ENCODE measurements around the gene CLEC16A.

The CLEC16A gene

DNA sequence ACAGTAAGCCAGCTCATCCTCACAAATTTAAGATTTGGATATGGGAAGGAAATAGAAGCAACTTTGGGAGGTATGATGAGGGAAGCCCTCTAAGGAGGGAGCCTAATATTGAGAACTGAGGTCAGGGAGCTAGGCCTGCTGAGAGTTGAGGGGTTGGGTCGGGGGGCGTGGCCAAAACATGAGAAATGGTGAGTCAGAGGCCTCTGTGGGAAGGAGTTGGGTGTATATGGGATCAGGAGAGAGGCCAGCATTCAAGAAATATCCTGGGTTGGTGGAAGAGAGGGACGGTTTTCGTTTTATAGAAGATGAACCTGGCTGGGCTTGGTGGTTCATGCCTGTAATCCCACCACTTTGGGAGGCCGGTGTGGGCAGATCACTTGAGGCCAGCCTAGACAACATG lies 48.4 kb downstream of the CLEC16A start:
- no peak for DNase-seq

DNA sequence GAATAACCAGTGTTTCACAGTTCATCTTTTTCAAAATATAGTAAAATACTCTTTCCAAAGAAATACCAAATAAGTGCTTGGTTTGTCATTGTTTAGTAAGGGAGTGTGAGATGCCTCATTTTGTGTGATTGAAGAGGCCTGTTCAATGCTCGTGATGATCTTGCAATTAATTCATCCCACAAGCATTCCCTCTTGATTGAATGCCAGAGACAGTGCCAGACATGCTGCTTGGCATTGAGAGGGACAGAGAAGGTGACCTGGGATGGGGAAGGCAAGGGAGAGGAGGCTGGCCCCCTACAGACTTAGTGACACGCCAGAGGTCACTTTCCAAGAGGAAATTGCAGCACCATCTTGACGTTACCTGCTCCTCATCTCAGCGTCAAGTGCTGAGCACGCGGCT lies 49.3 kb downstream of the CLEC16A start:
- DNase-seq: no peak

DNA sequence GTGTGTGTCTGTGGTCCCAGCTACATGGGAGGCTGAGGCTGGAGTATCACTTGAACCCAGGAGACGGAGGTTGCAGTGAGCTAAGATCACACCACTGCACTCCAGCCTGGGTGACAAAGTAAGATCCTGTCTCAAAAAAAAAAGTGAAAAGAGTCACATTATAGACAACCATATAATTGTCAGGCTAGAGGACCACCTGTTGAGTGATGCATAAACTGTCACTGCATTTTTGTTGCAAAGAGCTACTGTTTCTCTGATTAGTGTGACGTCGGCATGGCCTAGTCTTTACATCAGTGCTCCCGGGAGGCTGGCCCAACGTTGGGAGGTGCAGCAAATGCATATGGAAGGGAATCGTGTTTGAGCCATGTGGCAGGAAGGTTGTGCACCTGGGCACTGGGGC lies 50.2 kb downstream of the CLEC16A start:
- no peak for DNase-seq

DNA sequence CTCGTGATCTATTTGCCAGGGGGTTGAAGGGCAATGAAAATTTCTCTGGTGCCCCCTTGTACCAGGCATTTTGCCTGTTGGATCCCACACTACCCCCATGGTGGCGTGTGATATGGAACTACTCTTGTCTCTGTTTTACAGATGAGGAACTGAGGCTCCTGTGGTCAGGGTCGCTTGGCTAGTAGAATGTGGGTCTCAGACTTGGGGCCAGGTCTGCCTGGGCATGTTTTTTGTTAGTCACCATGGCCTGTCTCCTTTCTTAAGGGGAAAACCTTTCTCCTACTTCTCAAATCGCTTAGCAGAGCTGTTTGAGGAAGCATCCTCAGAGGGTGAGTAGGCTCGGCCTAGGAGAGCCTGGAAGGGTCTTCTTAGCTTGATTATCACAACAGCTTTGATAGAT lies 51.2 kb downstream of the CLEC16A start:
- no peak for DNase-seq

DNA sequence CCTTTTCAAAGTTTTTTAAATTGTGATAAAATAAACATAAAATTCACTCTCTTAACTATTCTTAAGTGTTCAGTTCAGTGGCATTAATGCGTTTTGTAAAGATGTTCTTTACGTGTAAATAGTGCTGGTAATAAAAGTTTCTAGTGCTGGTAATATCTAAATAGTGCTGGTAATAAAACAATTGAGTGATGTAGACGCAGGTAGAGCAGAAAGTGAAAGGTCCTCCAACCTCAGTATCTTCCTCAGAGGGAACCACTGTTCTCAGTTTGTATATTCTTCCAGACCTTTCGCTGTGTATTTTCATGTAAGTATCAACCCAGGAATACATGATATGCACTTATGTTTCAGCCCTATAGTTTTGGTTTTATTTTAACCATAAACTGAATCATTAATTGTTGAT lies 53.1 kb downstream of the CLEC16A start:
- no peak for DNase-seq

DNA sequence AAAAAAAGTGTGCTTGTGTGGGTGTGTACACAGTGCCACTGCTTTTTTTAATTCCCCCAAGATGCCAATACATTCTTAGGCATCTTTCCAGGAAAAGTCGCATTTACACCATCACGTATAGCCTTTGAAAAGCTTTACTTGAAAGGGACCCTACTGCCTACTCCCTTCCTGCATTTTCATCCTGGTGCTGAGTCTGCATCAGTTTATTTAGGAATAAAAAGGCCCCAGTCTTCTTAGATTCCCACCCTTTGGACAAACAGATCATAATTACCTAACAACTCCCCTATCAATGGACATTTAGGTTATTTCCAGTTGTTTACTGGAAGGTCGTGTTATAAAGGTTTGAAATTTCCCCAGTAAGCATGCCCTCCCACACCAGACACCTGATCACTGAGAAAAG lies 54.9 kb downstream of the CLEC16A start:
- DNase-seq: no peak

DNA sequence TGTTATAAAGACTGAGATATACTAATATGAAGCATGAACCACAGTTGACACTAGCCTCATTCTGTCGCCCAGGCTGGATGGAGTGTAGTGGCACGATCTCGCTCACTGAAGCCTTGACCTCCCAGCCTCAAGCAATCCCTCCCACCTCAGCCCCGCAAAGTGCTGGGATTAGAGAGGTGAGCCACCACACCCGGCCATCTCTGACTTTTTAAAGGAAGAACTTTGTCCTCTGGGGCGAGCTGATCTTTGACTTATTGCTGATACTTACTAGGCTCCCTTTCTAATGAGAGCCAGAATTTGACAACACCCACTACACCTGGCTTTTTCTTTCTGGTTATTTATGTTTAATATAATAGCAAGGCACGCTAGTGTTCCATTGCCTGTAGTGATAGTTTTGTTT lies 57.2 kb downstream of the CLEC16A start:
- no peak for DNase-seq

DNA sequence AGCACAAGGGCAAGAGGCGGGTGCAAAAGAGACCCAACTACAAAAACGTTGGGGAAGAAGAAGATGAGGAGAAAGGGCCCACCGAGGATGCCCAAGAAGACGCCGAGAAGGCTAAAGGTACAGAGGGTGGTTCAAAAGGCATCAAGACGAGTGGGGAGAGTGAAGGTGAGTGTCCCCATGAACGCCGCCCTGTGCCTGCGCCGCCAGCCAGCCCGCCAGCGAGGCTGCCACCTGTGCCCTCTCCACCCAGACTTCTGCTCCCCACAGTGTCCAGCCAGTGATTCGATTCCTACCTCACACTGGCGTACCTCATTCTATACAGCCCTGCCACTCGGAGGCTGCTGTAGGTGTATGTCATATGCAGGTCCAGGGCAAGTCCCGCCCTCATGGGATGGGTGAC lies 58.8 kb downstream of the CLEC16A start:
- DNase-seq: no peak

DNA sequence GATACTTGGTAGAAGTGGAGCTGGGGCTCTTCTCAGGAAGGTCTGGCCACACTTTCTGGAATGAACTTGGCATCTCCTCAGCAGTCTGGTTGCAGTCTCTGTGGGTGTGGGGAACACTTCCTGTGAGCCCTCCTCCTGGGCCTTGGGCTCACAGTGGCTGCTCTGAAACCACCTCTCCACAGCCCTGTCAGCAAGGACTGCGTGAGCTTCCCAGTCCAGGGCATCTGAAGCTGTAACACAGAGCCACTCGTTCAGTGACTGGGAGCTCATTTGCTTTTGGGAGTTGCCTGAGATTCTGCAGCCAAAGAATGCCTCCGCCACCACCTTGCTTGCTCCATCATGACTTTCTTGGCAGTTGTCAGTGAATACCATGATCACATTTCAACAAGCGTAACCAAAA lies 60.0 kb downstream of the CLEC16A start:
- no peak for DNase-seq

DNA sequence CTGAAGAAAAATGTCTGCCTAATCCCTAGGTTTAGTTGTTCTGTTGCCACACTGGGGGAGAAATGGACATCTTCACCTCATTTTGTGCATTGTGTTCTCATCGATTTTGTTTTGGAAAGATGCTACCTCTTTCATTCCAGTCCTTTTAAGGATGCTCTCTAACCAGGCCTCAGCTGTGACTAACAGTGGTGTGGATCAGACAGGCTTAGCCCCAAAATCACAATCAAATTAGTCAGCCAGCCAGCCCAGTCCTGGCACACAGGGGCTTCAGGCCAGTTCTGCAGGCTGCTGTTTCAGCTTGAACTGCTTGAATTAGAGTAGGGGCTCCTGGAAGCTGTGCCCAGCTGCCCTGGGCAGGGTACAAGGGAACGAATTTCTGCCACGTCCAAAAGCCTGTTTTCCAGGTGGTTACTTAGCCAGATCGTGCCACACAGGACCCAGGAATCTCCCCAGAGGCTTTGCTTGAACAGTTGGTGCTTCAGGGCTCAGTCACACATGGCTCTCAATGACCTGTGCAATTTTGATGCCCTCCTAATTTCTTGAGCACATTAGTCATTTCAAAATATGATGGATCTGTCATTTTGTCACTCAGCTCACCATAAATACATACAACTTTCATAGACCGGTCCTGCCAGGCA lies 60.7 kb downstream of the CLEC16A start:
- DNase-seq: no peak

DNA sequence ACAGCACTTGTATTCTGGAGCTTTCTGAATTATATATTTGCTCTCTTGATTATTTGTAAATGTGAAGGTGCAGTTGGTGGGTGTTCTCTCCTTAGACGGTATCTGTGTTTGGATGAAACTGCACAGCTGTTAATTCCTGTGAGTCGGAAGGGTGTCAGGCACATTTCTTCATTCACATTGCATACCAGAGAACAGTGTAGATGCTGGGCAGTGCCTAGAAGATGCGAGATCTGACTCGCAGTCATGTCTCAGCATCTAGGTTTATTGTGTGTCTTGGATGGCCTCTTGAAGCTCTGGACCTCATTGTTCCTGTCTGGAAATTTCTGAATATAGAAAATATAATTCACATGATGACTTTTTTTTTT lies 61.2 kb downstream of the CLEC16A start:
- no peak for DNase-seq

DNA sequence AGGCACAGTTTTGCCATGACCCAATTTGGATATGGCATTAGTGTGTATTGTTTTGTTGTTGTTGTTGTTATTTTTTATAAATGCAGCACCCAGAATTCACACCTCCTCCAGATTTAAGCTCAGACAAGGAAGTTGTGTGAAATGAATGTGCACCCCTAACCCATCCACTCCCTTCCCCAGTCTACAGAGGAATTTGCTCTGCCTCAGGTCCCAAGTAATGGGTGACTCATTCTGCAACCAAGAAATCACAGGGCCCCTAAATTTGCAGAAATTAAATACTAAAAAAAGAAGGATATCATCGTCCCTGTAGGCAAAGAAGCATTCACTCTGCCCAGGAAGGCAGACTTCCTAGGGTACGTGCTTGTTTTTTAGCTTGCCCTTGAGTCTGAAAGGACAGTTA lies 62.3 kb downstream of the CLEC16A start:
- DNase-seq: no peak

DNA sequence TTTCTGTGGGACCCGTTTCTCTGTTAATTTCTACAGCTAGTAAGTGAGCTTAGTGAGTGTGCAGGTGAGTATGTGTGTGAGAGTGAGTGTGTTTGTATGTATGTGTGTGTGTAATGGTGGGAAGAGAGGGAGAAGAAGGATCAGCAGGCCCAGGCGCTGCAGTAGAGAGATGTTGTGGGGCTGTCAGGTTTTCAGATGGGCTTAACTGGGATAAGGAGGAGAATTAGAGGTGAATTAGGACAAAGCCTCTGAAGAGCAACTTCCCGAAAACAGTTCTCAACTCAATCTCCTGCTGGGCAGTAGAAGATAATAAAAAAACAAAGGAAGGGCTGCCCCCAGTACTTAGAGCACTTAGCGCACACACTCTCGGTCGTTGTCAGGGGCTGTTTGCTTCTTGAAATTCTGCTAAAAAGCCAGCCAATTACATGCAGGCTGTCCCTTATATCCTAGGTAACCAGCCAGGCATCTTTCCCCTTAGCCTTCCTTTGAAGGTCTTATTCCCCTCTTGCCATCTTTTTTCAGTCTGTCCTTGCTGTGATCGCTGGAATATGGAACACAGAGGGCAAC lies 63.4 kb downstream of the CLEC16A start:
- DNase-seq: no peak

DNA sequence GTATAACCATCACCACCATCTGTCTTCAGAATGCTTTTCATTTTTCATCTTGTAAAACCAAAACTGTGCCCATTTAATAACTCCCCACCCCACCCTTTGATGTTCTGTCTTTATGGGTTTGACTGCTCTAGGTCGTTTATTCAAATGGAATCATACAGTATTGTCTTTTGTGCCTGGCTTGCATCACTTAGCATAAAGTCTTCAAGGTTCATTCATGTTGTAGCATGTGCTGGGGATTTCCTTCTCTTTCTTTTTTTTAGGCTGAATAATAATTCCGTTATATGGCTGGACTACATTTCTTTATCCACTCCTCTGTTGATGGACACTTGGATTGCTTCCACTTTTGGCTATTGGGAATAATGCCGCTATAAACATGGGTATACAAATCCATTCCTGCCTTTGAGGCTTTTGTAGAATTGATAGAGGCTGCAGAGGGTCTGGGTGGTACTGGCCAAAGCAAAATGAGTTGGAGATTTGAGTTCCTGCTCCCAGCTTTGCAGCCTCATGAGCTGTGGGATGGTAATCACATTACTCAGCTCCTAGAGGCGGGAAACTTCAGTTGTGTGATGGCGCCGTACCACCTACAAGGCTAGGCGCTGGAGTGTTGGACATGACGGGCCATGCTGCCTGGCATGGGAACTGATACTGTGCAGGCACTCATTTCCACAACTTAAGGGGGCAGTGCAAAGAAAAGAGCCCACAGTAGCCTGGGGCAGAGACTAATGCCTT lies 64.8 kb downstream of the CLEC16A start:
- no peak for DNase-seq

DNA sequence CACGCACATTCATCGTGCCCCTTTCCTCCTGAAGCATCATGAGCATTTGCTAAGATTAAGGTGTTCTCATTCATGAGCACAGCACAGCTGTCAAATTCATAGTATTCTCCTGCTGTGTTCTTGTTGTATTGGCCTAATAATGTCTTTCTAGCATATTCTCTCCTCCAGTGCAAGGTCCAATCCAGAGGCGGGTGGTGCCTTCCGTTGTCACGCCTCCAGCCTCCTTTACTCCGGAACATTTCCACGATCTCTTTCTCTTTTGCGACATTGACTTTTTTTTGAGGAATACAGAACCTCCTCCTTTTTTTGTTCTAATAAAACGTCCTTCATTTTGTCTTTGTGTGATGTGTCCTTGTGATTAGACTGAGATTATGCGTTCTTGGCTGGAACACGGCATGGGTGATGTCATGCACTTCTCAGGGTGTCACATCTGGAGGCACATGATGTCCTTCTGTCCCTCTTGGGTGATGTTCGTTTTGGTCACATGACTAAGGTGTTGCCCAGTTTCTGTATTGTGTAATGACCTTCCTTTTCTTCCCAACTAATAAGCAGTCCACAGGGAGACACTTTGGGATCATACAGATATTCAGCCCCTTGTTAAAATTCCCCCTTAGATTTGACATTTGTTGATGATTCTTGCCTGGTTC lies 66.3 kb downstream of the CLEC16A start:
- DNase-seq: no peak

DNA sequence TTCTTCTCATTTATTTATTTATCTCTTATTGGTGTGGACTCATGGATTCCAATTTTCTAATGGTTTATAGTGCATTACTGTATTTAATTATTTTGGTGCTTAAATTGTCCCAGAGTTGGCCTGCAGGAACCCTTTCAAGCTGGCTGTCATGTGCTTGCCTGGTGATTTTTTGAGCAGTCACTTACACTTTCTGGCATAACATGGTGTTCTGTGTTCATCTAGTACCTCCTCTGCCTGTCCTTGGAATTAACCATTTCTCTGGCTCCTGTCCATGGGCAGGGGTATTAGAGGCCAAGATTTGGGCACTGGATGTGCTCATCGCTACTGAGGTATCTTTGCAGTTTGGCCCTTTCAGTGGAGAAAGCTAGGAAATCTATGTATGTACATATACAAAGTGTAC lies 67.0 kb downstream of the CLEC16A start:
- no peak for DNase-seq

DNA sequence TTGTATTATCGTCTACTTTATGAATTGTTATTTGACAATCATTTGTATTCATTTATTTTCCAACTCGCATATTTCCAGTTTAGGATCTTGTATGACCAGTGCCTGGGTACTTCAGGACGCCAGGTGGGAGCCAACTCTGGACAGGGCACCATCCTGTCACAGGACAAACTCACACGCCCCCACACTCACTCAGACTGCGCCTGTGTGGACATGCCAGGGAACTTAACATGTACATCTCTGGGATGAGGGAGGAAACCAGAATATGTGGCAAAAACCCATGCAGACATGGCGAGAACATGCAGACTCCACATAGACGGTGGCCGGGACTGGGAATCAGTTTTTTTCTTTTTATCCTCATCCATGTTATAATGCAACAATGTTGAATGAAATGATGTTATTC lies 68.5 kb downstream of the CLEC16A start:
- DNase-seq: no peak

DNA sequence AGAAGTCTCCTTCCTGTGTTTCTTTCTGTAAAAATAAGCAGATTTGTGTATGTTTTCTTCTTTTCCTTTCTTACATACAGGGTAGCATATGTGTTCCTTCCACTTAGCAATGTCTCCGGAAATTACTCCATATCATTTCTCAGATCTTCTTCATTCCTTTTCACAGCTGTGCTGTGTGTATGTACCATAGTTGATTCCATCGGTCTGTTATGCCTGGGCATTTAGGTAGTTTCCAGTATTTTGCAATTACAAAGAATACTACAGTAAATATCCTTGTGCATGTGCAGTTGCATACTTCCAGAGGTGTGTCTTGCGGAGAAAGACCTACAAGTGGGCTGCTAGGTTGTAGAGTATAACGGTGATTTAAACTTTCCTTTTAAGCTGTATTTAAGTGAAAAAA lies 69.8 kb downstream of the CLEC16A start:
- DNase-seq: no peak

DNA sequence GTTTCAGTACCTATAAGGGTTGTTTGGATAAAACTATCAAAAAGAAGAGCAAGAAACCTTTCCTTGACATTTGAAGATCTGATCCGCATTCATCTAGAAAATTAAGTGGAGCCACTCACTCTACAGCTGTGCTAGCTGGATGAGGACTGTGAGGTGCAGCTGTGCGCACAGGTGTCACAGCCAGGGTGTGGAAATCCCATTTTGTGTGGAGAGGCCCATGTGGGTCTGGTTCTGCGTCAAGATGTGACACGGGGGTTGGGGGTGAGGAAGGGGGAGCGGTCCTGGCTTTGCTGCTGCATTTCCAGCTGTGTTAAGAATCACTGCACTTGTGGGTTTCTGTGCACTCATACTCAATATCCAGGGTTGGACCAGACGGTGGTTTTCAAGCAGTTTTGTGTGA lies 70.7 kb downstream of the CLEC16A start:
- no peak for DNase-seq

DNA sequence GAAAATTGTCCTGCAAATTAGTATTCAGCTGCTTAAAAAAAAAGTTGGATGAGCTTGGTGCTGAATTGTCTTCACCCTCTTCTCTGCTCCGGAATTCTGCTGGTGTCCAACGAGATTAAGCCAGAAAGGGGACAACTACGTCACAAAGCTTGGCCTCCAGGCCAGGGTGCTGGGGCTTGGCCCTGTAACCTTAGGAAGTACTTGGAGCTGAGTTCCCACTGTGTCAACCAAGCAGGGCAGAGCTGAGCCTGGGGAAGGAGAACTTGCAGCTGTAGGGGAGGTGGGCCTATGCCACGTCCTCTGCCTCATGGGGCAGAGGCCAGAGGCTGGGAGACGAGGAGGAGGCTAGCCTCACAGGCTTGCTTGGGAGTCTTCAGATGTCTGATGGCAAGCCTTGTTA lies 71.2 kb downstream of the CLEC16A start:
- DNase-seq: no peak

DNA sequence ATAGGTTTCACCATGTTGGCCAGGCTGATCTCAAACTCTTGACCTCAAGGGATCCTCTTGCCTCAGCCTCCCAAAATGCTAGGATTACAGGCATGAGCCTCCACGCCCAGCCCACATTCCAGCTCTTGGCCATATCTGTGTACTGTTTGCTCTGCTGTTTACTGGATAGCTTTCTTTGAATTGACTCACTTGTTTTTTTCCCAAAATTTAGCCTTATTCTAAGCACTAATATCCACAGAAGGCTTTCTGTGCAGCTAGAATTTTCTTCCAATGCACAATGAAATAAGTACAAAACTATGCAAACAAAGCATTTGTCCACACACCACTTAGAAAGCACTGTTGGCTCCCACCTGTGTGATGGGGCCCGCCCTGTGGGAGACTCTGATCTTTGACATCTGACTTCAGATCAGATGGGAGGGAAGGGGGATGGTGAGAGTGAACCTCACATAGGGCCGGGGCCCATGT lies 72.2 kb downstream of the CLEC16A start:
- no peak for DNase-seq

DNA sequence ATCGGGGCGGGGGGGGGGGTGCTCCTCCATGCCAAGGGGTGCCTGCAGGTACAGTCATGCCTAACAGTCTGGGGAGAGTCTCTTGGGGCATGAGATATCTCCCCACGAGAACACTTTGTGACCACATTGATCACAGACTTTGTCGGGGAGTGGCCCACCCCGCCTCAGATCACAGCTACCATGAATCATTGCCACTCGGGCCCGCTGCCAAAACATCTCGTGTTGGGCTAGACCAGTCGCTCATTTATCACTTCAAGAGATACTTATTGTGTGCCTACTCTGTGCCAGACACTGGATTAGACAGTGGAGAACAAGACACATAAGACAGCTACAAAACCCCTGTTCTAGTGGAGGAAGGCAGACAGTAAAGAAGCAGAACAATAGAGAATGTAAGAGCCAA lies 72.6 kb downstream of the CLEC16A start:
- DNase-seq: no peak

DNA sequence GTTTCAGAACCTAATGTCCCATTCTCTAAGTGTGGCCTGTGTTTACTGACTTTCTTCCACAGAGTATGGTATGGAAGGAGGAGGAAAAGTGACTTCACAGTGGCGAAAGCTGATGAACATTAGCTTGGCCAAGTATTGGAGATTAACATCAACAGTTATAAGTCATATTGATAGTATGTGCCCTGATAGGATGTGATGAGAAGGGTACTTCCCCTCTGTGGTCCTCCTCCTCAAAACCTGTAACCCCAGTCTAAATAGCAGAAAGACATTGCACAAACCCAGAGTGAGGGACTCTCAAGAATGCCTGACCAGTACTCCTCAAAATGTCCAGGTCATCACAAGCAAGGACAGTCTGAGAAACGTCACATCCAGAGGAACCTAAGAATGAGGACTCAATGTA lies 73.1 kb downstream of the CLEC16A start:
- no peak for DNase-seq

DNA sequence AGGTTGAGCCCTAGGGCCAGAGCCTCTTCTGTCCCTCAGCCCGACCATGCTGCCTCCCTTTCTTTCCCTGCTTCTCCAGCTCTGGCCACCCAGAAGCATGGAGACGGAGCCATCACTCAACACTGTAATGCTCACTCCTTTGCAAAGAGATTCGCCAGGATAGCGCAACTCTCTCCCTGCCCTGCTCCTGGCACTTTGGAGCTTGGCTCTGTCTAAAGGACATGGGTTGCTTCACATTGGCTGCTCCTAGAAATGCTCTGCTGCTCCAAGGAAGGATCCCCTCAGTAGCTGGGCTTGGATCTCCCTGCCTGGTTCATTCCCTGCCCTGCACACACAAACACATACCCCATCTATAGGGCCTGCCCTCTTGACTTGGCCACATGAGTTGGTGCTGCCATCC lies 76.0 kb downstream of the CLEC16A start:
- no peak for DNase-seq
